GM12801 (cell line): ENCODE data around the gene PET117.

Experiments
- TF ChIP-seq, protein P1 (sequence below): IDR thresholded peaks from one replicate; pipeline ENCODE4 v1.5.1; 2011; ENCODE audit warnings: control low read depth; ENCODE audit not compliant: insufficient read length; ENCODE audit errors: extremely low read depth

PET117 gene

DNA sequence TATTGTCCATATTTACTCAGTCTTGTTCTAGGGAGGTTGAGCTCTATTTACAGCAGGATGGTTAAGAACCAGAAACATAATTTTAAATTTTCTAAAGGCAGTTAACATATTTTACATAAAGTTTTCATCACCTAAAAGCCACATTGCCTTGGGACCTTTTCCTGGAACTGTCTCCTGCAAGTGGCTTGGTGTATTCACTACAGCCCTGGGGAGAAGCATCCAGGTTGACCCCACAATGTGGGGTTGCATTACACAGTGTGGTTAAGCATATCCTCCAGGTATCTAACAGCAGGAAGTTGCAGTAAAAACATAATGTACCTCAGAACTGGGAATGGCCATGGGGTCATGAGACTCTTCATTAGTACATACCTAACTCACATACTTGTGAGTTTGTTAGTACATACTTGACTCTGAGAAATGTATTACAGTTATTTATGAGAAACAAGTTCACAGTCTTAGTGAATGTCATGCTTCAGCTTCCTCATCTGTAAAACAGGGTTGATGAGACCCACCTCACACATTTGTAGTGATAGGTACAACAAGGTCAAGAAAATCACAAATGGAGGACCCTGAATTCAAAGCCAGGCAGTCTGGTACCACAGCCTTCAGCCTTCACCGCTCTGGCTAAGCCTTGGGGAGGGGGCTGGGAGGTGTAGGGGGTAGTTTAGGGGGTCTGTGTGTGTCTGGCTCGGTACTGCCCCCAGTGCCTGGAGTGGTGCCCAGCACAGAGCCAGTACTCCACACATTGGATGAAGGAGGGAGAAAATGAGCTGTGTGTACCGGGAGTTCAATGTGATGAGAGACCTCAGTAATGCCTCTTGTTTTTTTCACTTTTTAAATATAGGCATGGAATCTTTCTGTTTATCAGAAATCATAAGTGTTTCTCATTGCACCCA, 52.9 kb downstream of the PET117 start:
- TF ChIP-seq, protein P1, sequence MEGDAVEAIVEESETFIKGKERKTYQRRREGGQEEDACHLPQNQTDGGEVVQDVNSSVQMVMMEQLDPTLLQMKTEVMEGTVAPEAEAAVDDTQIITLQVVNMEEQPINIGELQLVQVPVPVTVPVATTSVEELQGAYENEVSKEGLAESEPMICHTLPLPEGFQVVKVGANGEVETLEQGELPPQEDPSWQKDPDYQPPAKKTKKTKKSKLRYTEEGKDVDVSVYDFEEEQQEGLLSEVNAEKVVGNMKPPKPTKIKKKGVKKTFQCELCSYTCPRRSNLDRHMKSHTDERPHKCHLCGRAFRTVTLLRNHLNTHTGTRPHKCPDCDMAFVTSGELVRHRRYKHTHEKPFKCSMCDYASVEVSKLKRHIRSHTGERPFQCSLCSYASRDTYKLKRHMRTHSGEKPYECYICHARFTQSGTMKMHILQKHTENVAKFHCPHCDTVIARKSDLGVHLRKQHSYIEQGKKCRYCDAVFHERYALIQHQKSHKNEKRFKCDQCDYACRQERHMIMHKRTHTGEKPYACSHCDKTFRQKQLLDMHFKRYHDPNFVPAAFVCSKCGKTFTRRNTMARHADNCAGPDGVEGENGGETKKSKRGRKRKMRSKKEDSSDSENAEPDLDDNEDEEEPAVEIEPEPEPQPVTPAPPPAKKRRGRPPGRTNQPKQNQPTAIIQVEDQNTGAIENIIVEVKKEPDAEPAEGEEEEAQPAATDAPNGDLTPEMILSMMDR: no peak

DNA sequence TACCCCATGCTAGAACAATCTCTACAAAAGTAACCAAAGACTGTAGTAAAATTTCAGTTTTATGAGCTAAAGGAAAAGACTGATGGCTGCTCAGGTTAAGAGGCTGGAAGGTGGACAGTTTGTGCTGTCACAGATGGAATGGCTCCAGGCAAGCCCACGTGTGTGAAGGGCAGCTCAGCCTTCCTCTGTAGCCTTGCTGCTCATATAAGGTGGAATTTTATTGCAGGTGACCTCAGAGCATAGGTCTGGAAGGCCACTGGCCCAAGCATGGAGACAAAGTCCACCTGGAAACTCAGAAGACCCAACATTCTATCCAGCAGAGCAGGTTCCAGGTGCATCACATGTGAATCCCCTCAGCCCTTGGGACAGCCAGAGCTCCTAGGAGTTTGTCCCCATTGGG, 53.6 kb downstream of the PET117 start:
- TF ChIP-seq, protein P1: no peak
